ENCODE measurements around the gene ANKRD6.

The ANKRD6 gene

DNA sequence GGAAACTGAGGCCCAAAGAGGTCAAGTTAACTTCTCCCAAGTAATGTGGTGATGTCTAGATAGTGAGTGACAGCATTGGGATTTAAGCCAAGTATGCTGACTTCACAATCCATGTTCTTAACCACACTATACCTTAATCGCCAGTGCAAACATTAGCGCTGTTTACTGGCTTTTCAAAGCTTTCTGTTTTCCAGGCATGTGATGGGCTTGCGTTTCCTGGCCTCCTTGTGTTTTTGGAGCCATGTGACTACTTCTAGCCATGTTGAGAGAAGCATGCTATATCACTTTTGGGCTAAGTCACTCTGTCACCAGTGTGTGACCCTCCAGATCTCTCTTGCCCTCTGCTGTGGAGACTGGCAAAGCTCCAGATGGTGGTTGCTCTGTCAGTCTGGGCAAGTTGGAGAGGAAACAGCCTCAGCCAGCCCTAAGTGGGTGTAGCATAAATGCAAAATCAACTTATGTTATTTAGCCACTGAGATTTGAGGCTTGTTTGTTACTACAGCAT lies 76.9 kb downstream of the ANKRD6 start:
- DNase-seq (ENCODE audit: low read depth): no peak

DNA sequence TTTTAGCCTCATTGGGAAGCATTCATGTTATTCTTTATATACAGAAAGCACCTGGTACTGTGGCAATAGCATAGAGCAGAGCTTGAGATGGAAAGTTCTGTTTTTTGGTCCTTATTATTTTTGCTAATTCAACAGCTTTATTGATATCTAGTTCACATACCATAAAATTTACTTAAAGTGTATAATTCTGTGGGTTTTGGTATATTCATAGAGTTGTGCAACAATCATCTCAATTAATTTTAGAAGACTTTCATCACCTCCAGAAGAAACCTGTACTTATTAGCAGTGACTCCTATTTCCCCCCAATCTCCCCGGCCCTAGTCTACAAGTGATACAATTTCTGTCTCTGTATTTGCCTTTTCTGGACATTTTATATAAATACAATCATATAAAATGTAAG lies 77.4 kb downstream of the ANKRD6 start:
- DNase-seq (ENCODE audit: low read depth): no peak

GRCh38 chr6:89518352-89519055 lies 85.6 kb downstream of the ANKRD6 start:
- no peak for DNase-seq (ENCODE audit: low read depth)

GRCh38 chr6:89520736-89521135 lies 87.8 kb downstream of the ANKRD6 start:
- DNase-seq (ENCODE audit: low read depth): no peak

DNA sequence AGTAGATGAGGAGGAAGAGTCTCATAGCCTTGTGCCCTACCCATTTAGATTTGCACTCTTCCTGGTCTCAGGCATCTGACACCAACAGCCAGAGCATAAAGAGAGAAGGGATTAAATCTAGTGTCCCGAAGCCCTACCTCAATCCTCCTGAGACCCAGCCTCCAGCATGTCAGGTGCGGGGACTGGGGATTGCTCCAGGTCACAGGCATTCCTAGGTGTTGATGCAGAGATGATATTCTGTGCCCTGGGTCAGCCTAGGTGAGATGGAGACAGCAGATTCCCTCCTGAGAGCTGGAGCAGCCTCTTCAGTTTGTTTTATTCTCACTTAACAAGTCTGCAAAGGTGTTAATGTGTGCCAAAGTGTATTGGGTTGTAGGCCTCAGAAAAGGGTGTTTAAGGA lies 89.8 kb downstream of the ANKRD6 start:
- no peak for DNase-seq (ENCODE audit: low read depth)

GRCh38 chr6:89525786-89526562 lies 93.0 kb downstream of the ANKRD6 start:
- no peak for DNase-seq (ENCODE audit: low read depth)

DNA sequence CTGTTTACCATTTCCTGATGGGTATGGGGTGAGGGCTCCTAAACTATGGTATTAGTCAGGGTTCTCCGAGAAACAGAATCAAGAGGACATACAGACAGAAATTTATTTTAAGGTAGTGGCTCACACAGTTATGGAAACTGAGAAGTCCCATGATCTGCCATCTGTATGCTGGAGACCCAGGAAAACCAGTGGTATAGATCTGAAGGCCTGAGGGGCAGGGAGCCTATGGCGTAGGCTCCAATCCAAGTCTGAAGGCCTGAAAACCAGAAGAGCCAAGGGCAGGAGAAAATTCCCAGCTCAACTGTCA lies 93.6 kb downstream of the ANKRD6 start:
- no peak for DNase-seq (ENCODE audit: low read depth)

- no peak for DNase-seq (ENCODE audit: low read depth)
Observed at GRCh38 chr6:89527634-89528033, 94.7 kb downstream of the ANKRD6 start.

GRCh38 chr6:89528866-89529265 lies 95.9 kb downstream of the ANKRD6 start:
- DNase-seq (ENCODE audit: low read depth): no peak

- DNase-seq (ENCODE audit: low read depth): no peak
Observed at GRCh38 chr6:89530982-89531381, 98.0 kb downstream of the ANKRD6 start.

GRCh38 chr6:89536231-89536630 lies 103.3 kb downstream of the ANKRD6 start:
- DNase-seq (ENCODE audit: low read depth): no peak

DNA sequence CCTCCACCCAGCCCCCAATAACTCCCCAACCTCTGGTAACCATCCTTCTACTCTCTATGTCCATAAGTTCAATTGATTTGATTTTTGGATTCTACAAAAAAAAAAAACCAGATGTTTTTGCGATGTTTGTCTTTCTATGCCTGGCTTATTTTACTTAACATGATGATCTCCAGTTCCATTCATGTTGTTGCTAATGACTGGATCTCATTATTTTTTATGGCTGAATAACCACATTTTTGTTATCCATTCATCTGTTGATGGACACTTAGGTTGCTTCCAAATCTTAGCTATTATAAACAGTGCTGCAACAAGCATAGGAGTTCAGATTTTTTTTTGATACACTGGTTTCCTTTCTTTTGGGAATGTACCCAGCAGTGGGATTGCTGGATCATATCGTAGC lies 106.8 kb downstream of the ANKRD6 start:
- no peak for DNase-seq (ENCODE audit: low read depth)

DNA sequence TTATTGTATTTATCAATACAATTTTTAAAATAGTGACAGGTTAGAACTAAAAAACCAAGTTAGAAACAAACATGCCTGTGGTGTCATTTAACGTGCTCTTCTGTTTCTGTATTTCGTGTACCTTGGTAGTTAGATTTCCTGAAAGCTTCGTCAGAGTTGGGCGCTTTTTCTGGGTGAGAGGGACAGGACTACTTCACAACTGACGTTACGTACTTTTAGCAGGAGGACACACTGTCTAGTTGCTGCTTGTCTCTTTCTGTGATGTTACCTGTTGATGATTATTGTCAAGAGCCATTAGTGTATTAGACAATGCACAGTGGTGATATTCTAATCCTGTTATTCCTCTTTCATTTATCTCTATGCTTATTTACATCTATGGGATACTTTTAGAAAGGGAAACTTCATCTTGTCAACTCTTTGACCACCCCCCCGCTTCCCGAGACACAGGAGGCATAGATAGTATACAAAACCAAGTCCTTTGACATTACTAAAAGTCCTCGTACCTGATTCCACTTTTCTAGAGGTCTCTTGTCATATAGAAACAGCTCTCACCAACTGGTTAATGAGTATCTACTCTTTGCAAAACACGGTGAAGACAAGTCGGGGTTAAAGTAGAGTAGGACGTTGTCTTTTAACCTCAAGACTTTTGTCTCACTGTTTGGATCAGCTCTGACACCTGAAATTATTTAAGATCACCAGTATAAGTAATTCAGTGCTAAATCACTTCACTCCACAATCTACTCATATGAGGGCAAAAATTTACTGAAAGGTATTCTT lies 109.3 kb downstream of the ANKRD6 start:
- DNase-seq (ENCODE audit: low read depth): no peak

GRCh38 chr6:89542866-89543265 lies 109.9 kb downstream of the ANKRD6 start:
- DNase-seq (ENCODE audit: low read depth): no peak

DNA sequence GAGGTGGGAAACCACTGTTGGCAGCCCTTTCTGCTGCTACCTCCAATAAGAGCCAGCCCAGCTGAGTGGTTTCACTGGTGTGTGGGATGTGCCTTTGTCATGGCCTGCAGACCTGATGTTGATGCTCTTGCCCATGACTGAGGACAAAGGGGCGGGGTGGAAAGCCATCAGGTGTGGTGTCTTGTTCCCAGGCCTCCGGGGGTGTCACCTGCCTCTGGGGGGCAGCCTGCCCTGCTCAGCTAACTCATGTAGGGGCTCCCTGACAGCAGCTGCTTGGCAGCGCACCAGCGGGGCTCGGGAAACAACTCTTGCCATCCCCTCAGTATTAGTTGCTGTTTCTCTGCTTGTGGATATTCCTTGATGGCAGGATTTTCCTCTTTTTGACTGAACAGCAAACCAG lies 114.3 kb downstream of the ANKRD6 start:
- no peak for DNase-seq (ENCODE audit: low read depth)

- no peak for DNase-seq (ENCODE audit: low read depth)
Observed at GRCh38 chr6:89553431-89553830, 120.5 kb downstream of the ANKRD6 start.

DNA sequence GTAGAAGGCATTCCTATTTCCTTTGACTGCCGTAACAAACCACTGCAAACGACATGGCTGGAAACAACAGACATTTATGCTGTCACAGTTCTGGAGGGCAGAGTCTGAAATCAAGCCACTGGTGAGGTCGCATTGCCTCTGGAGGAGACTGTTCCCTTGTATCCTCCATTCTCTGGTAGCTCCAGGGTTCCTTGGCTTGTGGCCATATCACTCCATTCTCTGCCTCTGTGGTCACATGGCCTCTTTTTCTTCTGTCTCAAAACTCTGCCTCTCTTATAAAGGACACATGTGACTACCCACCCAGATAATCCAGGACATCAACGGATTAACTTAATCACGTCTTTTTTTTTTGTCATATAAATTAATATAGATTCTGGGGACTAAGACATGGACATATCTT lies 121.2 kb downstream of the ANKRD6 start:
- no peak for DNase-seq (ENCODE audit: low read depth)

GRCh38 chr6:89555031-89555430 lies 122.1 kb downstream of the ANKRD6 start:
- no peak for DNase-seq (ENCODE audit: low read depth)

DNA sequence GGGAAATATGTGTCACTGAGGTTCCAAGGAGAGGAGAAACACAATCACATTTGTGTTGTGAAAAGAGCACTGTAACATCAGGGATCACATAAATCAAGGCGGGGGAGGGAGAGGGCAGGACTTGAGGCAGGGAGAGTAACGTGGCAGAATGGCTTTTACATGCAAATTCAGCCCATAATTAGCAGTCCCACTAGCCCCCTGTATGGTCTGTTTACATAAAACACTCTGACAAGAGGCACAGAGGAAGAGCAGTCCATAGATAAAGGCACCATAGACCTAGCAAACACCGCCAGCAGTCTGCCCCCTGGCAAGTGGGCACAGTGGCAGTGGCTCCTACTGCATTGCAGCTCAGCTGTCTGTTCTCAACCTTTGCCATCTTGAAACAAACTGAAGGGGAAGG lies 122.9 kb downstream of the ANKRD6 start:
- DNase-seq (ENCODE audit: low read depth): no peak

GRCh38 chr6:89559487-89559886 lies 126.5 kb downstream of the ANKRD6 start:
- DNase-seq (ENCODE audit: low read depth): no peak

DNA sequence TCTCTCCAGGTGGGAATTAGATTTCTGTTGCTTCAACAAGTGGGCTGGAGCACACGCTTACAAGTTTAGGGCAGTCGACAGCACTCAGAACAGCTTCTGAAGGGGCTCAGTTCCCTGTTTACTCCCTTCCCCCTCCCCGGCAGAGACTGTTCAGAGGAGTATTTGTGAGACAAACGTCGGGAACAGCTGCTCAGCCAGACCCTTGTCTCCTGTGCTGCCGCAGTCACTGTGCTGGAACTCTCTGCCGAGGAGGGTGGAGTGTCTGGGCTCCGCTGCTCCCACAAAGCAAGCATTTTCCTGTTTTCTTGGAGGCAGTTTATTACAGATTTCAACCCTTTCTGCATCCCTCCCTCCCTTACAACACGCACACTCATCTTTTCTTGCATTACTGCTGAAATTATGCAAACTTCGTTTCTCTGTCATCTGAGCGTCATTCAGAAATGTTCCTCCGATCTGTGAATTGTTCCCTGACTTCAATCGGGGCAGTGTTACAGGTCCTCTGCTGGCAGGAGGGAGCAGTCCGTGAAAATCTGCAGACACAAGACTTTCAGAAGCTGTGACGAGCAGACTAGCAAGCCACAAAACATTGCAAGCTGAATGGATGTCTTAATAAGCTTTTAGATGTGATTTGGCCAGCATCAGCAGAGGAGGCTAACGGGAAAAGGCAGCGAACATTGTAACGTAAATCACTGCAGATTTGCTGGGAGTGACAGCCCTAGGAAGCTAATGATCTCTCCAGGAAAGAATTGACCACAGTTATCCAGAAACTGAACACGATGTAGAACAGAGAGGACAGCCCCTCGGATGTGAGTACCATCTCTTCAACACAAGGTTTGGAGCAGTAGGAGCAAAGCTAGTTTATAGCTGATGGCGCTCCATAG lies 129.4 kb downstream of the ANKRD6 start:
- no peak for DNase-seq (ENCODE audit: low read depth)

GRCh38 chr6:89563866-89564265 lies 130.9 kb downstream of the ANKRD6 start:
- no peak for DNase-seq (ENCODE audit: low read depth)

All from HS-27A (cell line).